Measurements from ENCODE around the gene CAPN5. TPM values are rescaled to one million over a fixed set of nuclear protein-coding genes. Genes with fewer than 3 reads are reported as not detected.

The CAPN5 gene
- total RNA-seq, 1 experiment from 2014 or later, result 17.3 TPM

- CTCF ChIA-PET, result no interaction called here
- H3K9me3 ChIP-seq (ENCODE audit: control insufficient read depth, insufficient read depth, low read depth, low read length), result no peaks in the 10 kb centered on the region
These were observed 52.2 kb downstream of the CAPN5 start for GRCh38 chr11:77118971-77119370.

DNA sequence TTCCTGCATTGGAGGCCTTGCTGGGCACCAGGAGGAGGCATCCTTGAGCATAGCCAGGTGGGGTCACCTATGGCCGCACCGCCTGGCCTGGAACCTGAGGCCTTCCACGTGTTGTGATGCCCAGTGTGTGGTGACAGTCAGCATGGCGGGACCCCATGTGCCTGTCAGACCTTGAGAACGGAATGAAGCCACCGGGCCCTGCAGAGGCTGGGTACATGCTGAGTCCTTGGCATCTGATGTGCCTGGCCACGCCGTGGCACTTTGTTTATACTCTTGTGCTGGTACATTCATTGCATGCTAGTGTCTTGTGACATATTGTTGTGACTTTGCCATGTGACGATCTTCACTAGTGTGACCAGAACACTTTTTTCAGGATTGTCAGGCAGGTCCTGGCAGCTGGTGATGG, 52.8 kb downstream of the CAPN5 start:
- H3K4me3 ChIP-seq (ENCODE audit: low read depth in 2 of 2, low read length in 2 of 2), result no peak overlapping the region
- no peak for TF ChIP-seq TCF7L2 (IDR thresholded peaks at IDR 0.05; ENCODE audit: low read depth, low read length)
- TF ChIP-seq POLR2AphosphoS5 (IDR thresholded peaks at IDR 0.05; ENCODE audit: low read depth, low read length), result no peak
- TF ChIP-seq SIN3A (IDR thresholded peaks at IDR 0.05; ENCODE audit: borderline replicate concordance, insufficient read depth, low read depth, low read length), result no peak
- TF ChIP-seq, protein P1, sequence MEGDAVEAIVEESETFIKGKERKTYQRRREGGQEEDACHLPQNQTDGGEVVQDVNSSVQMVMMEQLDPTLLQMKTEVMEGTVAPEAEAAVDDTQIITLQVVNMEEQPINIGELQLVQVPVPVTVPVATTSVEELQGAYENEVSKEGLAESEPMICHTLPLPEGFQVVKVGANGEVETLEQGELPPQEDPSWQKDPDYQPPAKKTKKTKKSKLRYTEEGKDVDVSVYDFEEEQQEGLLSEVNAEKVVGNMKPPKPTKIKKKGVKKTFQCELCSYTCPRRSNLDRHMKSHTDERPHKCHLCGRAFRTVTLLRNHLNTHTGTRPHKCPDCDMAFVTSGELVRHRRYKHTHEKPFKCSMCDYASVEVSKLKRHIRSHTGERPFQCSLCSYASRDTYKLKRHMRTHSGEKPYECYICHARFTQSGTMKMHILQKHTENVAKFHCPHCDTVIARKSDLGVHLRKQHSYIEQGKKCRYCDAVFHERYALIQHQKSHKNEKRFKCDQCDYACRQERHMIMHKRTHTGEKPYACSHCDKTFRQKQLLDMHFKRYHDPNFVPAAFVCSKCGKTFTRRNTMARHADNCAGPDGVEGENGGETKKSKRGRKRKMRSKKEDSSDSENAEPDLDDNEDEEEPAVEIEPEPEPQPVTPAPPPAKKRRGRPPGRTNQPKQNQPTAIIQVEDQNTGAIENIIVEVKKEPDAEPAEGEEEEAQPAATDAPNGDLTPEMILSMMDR (IDR thresholded peaks at IDR 0.05), result no peak
- TF ChIP-seq, protein P2, sequence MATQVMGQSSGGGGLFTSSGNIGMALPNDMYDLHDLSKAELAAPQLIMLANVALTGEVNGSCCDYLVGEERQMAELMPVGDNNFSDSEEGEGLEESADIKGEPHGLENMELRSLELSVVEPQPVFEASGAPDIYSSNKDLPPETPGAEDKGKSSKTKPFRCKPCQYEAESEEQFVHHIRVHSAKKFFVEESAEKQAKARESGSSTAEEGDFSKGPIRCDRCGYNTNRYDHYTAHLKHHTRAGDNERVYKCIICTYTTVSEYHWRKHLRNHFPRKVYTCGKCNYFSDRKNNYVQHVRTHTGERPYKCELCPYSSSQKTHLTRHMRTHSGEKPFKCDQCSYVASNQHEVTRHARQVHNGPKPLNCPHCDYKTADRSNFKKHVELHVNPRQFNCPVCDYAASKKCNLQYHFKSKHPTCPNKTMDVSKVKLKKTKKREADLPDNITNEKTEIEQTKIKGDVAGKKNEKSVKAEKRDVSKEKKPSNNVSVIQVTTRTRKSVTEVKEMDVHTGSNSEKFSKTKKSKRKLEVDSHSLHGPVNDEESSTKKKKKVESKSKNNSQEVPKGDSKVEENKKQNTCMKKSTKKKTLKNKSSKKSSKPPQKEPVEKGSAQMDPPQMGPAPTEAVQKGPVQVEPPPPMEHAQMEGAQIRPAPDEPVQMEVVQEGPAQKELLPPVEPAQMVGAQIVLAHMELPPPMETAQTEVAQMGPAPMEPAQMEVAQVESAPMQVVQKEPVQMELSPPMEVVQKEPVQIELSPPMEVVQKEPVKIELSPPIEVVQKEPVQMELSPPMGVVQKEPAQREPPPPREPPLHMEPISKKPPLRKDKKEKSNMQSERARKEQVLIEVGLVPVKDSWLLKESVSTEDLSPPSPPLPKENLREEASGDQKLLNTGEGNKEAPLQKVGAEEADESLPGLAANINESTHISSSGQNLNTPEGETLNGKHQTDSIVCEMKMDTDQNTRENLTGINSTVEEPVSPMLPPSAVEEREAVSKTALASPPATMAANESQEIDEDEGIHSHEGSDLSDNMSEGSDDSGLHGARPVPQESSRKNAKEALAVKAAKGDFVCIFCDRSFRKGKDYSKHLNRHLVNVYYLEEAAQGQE (IDR thresholded peaks at IDR 0.05; ENCODE audit: insufficient read depth in 1 of 2, low read depth in 2 of 2, low read length in 1 of 2), result no peak
- no peaks in the 10 kb centered on the region for H3K36me3 ChIP-seq (ENCODE audit: control insufficient read depth, insufficient read depth, low read length)
- H3K9me3 ChIP-seq (ENCODE audit: control insufficient read depth, insufficient read depth, low read depth, low read length), result no peaks in the 10 kb centered on the region
- BruUV-seq (replicated peaks), result no TSS peak
- CTCF ChIA-PET, result no interaction called here
- in situ Hi-C loops (cut with HindIII; ENCODE audit: low pct_unique_long_range_greater_than_20kb, low sequenced_read_pairs) (no loop called here), intact Hi-C loops (cut with micrococcal nuclease; ENCODE audit: unreplicated experiment) (no loop called here)
- DNase-seq (ENCODE audit: low read depth, low spot score), result no peak
- POLR2A ChIA-PET, result no interaction called here
- no peaks in the 10 kb centered on the region for H3K27me3 ChIP-seq (ENCODE audit: control insufficient read depth, insufficient read depth, low read length)
- no peaks in the 10 kb centered on the region for H3K4me1 ChIP-seq (ENCODE audit: control insufficient read depth, insufficient read depth, low read length)
- no peak overlapping the region for H3K27ac ChIP-seq (ENCODE audit: low read length)
- no peak for ATAC-seq

More at GRCh38 chr11:77118971-77119370, 52.2 kb downstream of the CAPN5 start:
- ATAC-seq (no peak), DNase-seq (ENCODE audit: low read depth, low spot score) (no peak)
- H3K36me3 ChIP-seq (ENCODE audit: control insufficient read depth, insufficient read depth, low read length), result no peaks in the 10 kb centered on the region
- intact Hi-C loops (cut with micrococcal nuclease; ENCODE audit: unreplicated experiment), result no loop called here
- no TSS peak for BruUV-seq (replicated peaks)
- TF ChIP-seq, protein P2 (IDR thresholded peaks at IDR 0.05; ENCODE audit: insufficient read depth in 1 of 2, low read depth in 2 of 2, low read length in 1 of 2), result no peak
- no peak for TF ChIP-seq SIN3A (IDR thresholded peaks at IDR 0.05; ENCODE audit: borderline replicate concordance, insufficient read depth, low read depth, low read length)
- TF ChIP-seq TCF7L2 (IDR thresholded peaks at IDR 0.05; ENCODE audit: low read depth, low read length), result no peak
- TF ChIP-seq, protein P1 (IDR thresholded peaks at IDR 0.05), result no peak
- no peak for TF ChIP-seq POLR2AphosphoS5 (IDR thresholded peaks at IDR 0.05; ENCODE audit: low read depth, low read length)
- in situ Hi-C loops (cut with HindIII; ENCODE audit: low pct_unique_long_range_greater_than_20kb, low sequenced_read_pairs), result no loop called here
- no peak overlapping the region for H3K27ac ChIP-seq (ENCODE audit: low read length)
- no peak overlapping the region for H3K4me3 ChIP-seq (ENCODE audit: low read depth in 2 of 2, low read length in 2 of 2)
- no peaks in the 10 kb centered on the region for H3K4me1 ChIP-seq (ENCODE audit: control insufficient read depth, insufficient read depth, low read length)
- POLR2A ChIA-PET, result no interaction called here
- H3K27me3 ChIP-seq (ENCODE audit: control insufficient read depth, insufficient read depth, low read length), result no peaks in the 10 kb centered on the region
